ENCODE results near the gene GNAT3. TPM values are rescaled to one million over a fixed set of nuclear protein-coding genes. Genes with fewer than 3 reads are reported as not detected.
A peak's percentile ranks its signal among the peaks of the same experiment; 100 is the strongest.

Gene GNAT3
- total RNA-seq, 1 experiment from 2014 or later: not detected

DNA sequence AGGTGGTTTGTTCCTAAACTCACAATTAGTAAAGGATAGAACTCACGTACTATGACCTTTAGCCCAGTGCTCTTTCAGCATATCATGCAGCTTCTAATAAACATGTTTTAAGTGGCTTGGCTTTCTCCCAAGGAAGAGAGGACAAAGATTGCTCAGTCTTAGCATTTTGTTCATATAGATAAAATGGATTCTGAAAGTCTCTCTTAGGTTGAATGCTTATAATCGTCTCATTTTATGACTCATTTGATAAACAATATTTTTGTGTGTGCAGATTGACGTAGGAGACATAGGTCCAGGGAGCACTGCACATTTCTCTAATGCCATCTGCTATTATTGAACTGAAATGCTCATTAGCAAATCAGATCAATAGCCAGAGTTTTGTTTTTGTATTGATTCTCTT, 44.8 kb downstream of the GNAT3 start:
- DNase-seq (ENCODE audit: extremely low read depth, low read depth): peak; percentile 46

DNA sequence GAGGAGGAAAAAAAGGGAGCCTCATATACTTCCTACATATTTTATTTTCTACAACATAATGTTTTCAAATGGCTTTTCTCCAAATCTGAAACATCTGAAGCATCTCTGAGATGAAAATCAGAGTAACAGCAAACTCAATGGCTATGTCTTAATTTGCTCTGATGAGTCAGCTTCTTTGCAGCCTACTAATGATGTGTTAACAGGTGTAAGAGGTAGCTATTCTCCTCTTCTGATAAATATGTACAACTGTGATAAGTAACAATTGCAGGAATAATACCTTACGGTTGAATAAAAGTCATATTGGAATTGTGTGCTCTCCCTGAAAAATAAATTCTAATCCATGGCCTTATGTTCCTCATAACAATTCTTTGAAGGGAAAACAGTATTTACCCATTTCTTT, 45.2 kb downstream of the GNAT3 start:
- DNase-seq (ENCODE audit: extremely low read depth, low read depth): no peak

- no peak for DNase-seq (ENCODE audit: extremely low read depth, low read depth)
Observed at GRCh38 chr7:80464211-80464610, 47.7 kb downstream of the GNAT3 start.

DNA sequence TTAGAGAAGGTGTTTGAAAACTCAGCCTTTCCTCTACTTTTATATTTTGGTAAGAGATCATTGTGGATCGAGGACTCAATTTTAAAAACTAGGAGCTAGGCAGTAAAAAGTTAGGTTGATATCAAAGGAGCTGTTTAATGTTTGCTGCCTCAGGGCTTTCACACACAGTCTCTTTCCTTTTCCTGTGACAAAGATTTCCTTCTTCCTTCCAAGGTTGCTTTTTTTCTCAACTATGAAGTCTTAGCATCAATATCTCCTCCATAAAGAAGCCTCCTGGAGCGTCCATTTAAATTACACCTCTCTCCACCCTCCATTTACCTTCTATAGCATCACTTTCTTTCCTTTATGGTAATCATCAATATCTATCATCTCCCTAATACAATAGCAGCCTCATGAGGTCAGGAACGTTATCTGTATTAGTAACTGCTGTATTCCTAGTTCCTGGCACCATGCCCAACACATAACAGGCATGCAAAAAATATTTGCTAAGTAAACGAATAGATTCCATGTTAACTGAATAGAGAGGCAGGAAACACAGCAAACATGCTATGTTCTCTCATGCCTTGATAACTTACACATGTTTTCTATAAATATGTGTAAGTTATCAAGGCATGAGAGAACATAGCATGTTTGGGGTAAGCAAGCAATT, 48.5 kb downstream of the GNAT3 start:
- no peak for DNase-seq (ENCODE audit: extremely low read depth, low read depth)

- no peak for DNase-seq (ENCODE audit: extremely low read depth, low read depth)
Observed at GRCh38 chr7:80460857-80461256, 51.0 kb downstream of the GNAT3 start.

GRCh38 chr7:80459776-80460510, 51.9 kb downstream of the GNAT3 start:
- DNase-seq (ENCODE audit: extremely low read depth, low read depth): no peak

DNA sequence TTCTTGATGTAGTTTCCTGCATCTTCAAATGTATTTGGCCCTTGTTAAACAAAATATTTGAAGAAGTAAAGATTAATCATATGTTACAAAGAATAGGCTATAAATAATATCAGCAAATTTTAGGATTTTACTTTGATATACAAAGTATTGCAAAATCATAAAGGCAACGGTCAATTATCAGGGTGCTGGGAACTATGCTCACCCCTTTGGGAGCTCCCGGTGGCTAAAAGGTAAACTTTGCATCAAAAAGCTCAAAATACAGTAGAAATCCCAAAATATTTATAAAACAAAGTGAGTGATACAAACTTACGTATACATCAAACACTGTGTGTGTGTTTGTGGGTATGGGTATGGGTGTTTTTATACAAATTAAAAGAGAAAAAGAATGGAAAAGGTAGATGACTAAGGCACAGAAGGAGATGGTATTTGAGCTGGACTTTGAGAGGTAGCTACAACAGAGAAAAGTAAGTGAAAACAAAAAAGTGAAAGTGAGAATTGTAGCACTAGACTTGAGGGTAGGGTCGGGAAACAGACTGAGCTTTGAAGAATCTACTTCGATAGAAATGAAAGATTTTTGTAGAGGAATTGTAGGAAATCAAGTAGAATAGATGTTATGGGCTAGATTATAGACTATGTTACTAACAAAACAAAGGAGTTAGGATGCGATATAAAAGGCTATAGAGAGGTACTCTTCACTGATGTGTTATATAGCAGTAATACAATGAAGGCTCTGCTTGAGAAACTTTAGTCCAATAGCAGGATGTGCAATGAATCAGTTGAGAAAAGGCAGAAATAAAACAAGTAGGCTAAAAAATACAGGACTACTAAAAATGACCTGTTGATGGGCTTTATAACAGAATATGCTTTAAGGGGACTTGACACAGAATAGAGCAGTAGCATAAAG, 52.8 kb downstream of the GNAT3 start:
- DNase-seq (ENCODE audit: extremely low read depth, low read depth): no peak

GRCh38 chr7:80453699-80454340, 58.0 kb downstream of the GNAT3 start:
- no peak for DNase-seq (ENCODE audit: extremely low read depth, low read depth)

DNA sequence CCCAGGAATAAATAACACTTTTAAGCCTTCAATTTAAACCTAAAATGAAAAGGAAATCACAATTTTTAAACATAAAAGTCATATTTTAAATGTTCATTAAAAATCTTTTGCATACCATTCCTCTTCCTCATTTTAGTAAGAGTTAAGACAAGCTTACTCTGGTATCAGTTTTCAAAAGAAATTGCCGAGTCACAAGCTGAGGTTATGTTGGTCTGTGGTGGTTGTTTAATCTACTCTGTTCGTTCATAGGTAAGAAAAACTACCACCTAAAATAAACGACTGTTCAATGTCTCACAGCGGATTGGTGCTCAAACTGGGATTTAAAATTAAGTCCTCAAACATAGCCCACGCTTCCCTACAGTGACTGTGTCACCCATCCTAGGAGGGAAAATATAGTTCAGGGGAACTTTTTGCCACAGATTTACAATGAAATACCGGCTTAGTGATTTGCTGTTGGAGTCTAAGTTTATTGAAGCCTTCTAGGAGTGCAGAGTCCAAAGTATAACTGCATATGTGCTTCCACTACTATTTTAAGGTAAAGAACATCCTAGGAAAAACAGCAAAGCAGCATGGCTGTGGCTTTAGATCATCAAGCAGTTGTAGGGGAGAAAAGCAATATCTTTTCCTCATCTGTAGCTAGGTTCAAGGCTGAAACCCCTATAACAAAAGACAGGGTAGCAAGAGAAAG, 61.1 kb downstream of the GNAT3 start:
- DNase-seq (ENCODE audit: extremely low read depth, low read depth): no peak

- no peak for DNase-seq (ENCODE audit: extremely low read depth, low read depth)
Observed at GRCh38 chr7:80449836-80450235, 62.0 kb downstream of the GNAT3 start.

GRCh38 chr7:80445351-80445750, 66.5 kb downstream of the GNAT3 start:
- DNase-seq (ENCODE audit: extremely low read depth, low read depth): no peak

DNA sequence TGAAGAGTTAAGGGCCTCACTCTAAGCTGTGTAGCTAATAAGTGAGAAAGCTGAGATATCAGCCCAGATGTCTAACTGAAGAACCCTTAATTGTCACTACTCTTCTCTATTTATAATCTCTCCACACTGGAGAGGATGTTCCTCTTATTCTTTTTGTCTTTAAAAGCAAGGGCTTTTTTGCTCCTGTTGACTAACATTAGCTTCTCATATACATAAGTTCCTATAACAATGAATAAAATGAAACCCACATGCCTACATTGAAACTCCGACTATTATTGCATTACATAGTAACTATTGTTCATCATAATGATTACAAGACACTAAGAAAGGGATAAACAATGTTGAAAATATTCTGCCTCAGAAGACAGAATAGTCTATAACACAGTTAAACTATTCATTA, 67.1 kb downstream of the GNAT3 start:
- no peak for DNase-seq (ENCODE audit: extremely low read depth, low read depth)

- DNase-seq (ENCODE audit: extremely low read depth, low read depth): no peak
Observed at GRCh38 chr7:80443325-80443724, 68.5 kb downstream of the GNAT3 start.

DNA sequence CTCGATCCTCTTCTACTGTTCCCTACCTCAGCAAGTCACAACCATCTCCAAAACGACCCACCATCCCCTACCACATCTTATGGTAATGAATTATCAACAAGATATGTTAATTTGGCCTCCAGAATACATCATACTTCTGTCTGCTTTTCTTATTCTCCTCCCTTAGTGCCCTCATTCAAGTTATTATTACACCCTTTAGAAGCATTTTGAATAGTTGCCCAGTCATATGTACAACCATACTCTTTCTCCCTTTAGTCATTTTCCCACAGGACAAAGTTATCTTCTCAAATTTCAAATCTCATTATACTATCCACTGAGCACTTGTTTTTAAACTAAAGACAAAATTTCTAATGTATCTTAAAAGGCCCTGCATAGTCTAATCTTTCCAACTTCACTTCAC, 71.0 kb downstream of the GNAT3 start:
- no peak for DNase-seq (ENCODE audit: extremely low read depth, low read depth)

DNA sequence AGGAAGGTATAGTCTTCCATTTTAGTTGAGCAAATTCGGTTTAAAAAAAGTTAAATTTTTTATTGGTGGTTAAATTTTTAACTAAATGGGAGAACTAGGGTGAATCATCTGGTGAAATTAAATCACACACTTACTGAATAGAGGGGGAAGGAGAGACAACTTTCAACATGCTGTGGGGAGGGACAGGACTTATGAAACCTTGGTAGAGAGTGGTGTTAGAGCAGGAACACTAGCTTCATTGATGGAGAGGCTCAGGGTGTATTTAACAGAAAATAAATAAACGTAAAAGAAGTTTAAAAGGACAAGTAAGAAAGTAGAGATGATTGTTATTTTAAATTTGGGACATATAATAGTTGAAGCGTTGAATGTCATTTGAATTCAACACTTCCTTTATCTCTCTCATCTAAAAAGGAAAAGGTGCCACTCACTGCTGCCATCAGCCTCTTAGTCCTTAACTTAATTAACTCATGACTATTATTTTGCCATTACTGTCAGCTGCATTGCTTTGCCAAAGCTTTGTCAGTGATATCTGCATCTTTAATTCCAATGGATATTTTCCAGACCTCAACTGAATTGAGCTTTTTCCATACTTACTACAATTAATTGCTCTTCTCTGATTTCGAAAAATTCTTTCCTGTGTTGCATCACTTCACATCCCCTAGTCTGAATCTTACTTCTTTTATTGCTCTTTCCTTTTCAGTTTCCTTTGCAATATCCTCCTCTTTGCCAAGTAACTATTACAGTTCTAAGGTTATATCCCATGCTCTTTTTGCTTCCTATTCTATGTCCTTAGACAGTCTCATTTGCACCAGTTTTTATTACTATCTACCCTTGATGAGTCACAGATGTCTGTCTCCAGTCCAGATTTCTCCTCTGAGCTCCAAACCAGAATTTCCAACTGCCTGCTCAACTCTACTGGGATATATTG, 71.7 kb downstream of the GNAT3 start:
- no peak for DNase-seq (ENCODE audit: extremely low read depth, low read depth)

DNA sequence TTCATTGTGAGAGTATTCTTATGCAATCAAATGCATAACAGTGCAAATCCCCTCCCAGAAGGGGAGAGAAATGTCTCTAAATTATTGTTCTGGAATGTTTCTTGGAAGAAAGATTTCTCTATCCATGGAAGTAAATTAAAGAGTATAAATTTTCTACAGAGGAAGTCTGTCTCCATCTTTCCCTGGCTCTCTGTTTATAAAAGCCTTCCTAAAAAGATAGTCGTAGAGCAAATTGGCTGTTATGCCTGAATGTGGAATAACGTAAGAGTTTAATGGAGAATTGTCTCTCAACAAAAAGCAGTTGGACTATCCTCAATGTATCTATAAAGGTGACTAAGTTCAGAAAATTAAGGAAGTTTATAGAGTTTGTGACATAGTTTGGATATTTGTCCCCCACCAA, 76.3 kb downstream of the GNAT3 start:
- DNase-seq (ENCODE audit: extremely low read depth, low read depth): no peak

GRCh38 chr7:80434047-80434446, 77.8 kb downstream of the GNAT3 start:
- DNase-seq (ENCODE audit: extremely low read depth, low read depth): no peak

GRCh38 chr7:80432166-80432565, 79.7 kb downstream of the GNAT3 start:
- DNase-seq (ENCODE audit: extremely low read depth, low read depth): no peak

GRCh38 chr7:80429181-80429580, 82.7 kb downstream of the GNAT3 start:
- DNase-seq (ENCODE audit: extremely low read depth, low read depth): no peak
